Neural progenitor cell (in vitro differentiated cells): ENCODE measurements around the gene CHST8. TPM values are rescaled to one million over a fixed set of nuclear protein-coding genes. Genes with fewer than 3 reads are reported as not detected.

ENCODE experiments used
- DNase-seq: peaks from one replicate; pipeline ENCODE4 v3.0.0-alpha.2; 2016; ENCODE audit warnings: low spot score
- H2AFZ ChIP-seq: fragments of 200-600 bp; sonication (generic); replicated peaks from 2 replicates; pipeline ENCODE4 v1.6.1; 2016; ENCODE audit warnings: antibody characterized with exemption
- H3F3A ChIP-seq: fragments of 200-600 bp; sonication (generic); 2 replicates; pipeline ENCODE4 v1.6.1; 2016; ENCODE audit warnings: antibody characterized with exemption, low read depth
- H3K27ac ChIP-seq: fragments of 200-600 bp; sonication (generic); 2 replicates; pipeline ENCODE4 v1.5.1; 2016; ENCODE audit warnings: mild to moderate bottlenecking
- H3K27me3 ChIP-seq: fragments of 200-600 bp; sonication (generic); 2 replicates; pipeline ENCODE4 v1.6.1; 2016; ENCODE audit warnings: mild to moderate bottlenecking, moderate library complexity
- H3K36me3 ChIP-seq: fragments of 200-600 bp; sonication (generic); 2 replicates; pipeline ENCODE4 v1.5.1; 2016
- H3K4me1 ChIP-seq: fragments of 200-600 bp; sonication (generic); 2 replicates; pipeline ENCODE4 v1.6.1; 2016; ENCODE audit warnings: mixed run types
- H3K4me2 ChIP-seq: fragments of 200-600 bp; sonication (generic); 2 replicates; pipeline ENCODE4 v1.6.1; 2016
- H3K4me3 ChIP-seq: fragments of 200-600 bp; sonication (generic); 2 replicates; pipeline ENCODE4 v1.5.1; 2016
- H3K79me2 ChIP-seq: fragments of 200-600 bp; sonication (generic); 2 replicates; pipeline ENCODE4 v1.6.1; 2016; ENCODE audit warnings: low read depth
- H3K9ac ChIP-seq: fragments of 200-600 bp; sonication (generic); 2 replicates; pipeline ENCODE4 v1.6.1; 2016
- H3K9me3 ChIP-seq: fragments of 200-600 bp; sonication (generic); 2 replicates; pipeline ENCODE4 v1.5.1; 2016; ENCODE audit warnings: low read depth
- H4K20me1 ChIP-seq: fragments of 200-600 bp; sonication (generic); 2 replicates; pipeline ENCODE4 v1.6.1; 2016; ENCODE audit warnings: low read depth
- H3K27ac Mint-ChIP-seq: 3 replicates; pipeline ENCODE4 v1.8.0; 2021; ENCODE audit warnings: mixed read lengths
- H3K27me3 Mint-ChIP-seq: 2 replicates; pipeline ENCODE4 v1.8.0; 2022; ENCODE audit warnings: low read depth, mild to moderate bottlenecking, inconsistent platforms, moderate library complexity, mixed read lengths; ENCODE audit not compliant: insufficient read depth
- H3K36me3 Mint-ChIP-seq: 3 replicates; pipeline ENCODE4 v1.8.0; 2021; ENCODE audit warnings: mixed read lengths
- H3K4me1 Mint-ChIP-seq: 3 replicates; pipeline ENCODE4 v1.8.0; 2021; ENCODE audit warnings: mixed read lengths
- H3K4me3 Mint-ChIP-seq: 3 replicates; pipeline ENCODE4 v1.8.0; 2021; ENCODE audit warnings: mild to moderate bottlenecking, moderate library complexity, mixed read lengths
- H3K9me3 Mint-ChIP-seq: 3 replicates; pipeline ENCODE4 v1.8.0; 2020; ENCODE audit warnings: mixed read lengths
- CTCF ChIP-seq: fragments of 200-600 bp; sonication (generic); IDR thresholded peaks from 2 replicates; pipeline ENCODE4 v1.5.1; 2017; ENCODE audit warnings: antibody characterized with exemption, mild to moderate bottlenecking
- EZH2 ChIP-seq: fragments of 200-600 bp; sonication (generic); IDR thresholded peaks from 2 replicates; pipeline ENCODE4 v1.6.1; 2017; ENCODE audit warnings: antibody characterized with exemption, mild to moderate bottlenecking, moderate library complexity
- EZH2phosphoT487 ChIP-seq: fragments of 200-600 bp; sonication (generic); IDR thresholded peaks from 2 replicates; pipeline ENCODE4 v1.6.1; 2017; ENCODE audit warnings: antibody characterized with exemption
- total RNA-seq: library from RNA; depleted of rRNA; stranded (reverse); fragments of >200 nt; gene quantifications from 2 replicates; pipeline ENCODE4 v1.2.3, GENCODE V29; 2015; ENCODE audit warnings: low replicate concordance

The CHST8 gene
- total RNA-seq, 1 donor from 2014 or later: 0.92 TPM

DNA sequence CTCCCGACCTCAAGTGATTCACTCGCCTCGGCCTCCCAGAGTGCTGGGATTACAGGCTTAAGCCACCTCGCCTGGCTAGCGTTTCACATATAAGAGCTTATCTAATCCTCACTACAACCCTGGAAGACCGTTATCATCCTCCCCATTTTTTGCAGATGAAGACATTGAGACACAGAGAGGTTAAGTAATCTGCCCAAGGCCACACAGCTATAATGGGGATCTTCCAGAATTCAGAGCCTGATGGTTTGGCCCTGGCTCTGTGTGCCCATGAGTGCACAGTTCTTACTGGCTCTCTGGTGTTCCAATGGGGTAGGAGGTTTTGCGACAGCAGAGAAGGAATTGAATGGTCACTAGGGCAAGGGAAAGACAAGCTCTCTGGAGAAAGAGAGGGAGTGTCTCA, 158.1 kb downstream of the CHST8 start:
- no peak overlapping the region for H2AFZ ChIP-seq
- H3K4me1 Mint-ChIP-seq: peaks cover 13% of the 10 kb centered on the region
- peaks cover 5% of the 10 kb centered on the region for H3K9me3 Mint-ChIP-seq
- H3K4me3 Mint-ChIP-seq: no peak overlapping the region
- H3K9ac ChIP-seq: no peak overlapping the region
- H3K79me2 ChIP-seq: no peaks in the 10 kb centered on the region
- H3K27me3 Mint-ChIP-seq: peaks cover 24% of the 10 kb centered on the region
- no peak overlapping the region for H3K27ac Mint-ChIP-seq
- no peak for DNase-seq
- no peak overlapping the region for H3K27ac ChIP-seq
- H3K4me2 ChIP-seq: no peak overlapping the region
- H3K4me1 ChIP-seq: no peaks in the 10 kb centered on the region
- H3K27me3 ChIP-seq: peaks cover 25% of the 10 kb centered on the region
- H3K9me3 ChIP-seq: no peaks in the 10 kb centered on the region
- no peaks in the 10 kb centered on the region for H3K36me3 Mint-ChIP-seq
- TF ChIP-seq EZH2: no peak
- TF ChIP-seq CTCF: no peak
- no peak for TF ChIP-seq EZH2phosphoT487
- no peaks in the 10 kb centered on the region for H3F3A ChIP-seq
- H3K36me3 ChIP-seq: no peaks in the 10 kb centered on the region
- H4K20me1 ChIP-seq: no peaks in the 10 kb centered on the region
- H3K4me3 ChIP-seq: no peak overlapping the region

DNA sequence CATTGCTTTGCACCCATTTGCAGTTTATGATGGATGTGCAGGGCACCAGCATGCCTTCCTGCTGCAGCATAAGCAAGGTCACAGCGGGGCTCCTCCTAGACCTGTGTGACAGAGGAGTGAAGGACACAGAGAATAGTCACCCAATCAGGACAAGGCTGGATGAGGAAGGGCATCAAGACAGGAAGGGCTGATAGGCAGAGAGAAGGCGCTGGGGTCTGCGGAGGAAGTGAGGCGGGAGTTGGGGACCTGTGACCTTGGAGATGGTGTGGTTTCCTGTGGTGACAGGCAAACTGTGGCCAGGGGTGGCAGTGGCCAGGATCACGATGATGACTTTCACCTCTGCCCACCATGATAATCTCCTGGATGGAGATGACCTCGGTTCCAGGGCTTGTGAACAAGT, 158.5 kb downstream of the CHST8 start:
- no peaks in the 10 kb centered on the region for H4K20me1 ChIP-seq
- peaks cover 13% of the 10 kb centered on the region for H3K4me1 Mint-ChIP-seq
- H3K79me2 ChIP-seq: no peaks in the 10 kb centered on the region
- no peaks in the 10 kb centered on the region for H3K4me1 ChIP-seq
- peaks cover 24% of the 10 kb centered on the region for H3K27me3 Mint-ChIP-seq
- H3F3A ChIP-seq: no peaks in the 10 kb centered on the region
- no peak for DNase-seq
- H3K4me3 ChIP-seq: no peak overlapping the region
- H3K27me3 ChIP-seq: peaks cover 25% of the 10 kb centered on the region
- no peak overlapping the region for H3K27ac Mint-ChIP-seq
- no peak overlapping the region for H3K4me3 Mint-ChIP-seq
- no peaks in the 10 kb centered on the region for H3K36me3 Mint-ChIP-seq
- no peak overlapping the region for H3K27ac ChIP-seq
- H3K9ac ChIP-seq: no peak overlapping the region
- H2AFZ ChIP-seq: no peak overlapping the region
- H3K36me3 ChIP-seq: no peaks in the 10 kb centered on the region
- H3K9me3 ChIP-seq: no peaks in the 10 kb centered on the region
- no peak overlapping the region for H3K4me2 ChIP-seq
- no peak for TF ChIP-seq EZH2
- TF ChIP-seq EZH2phosphoT487: no peak
- no peak for TF ChIP-seq CTCF
- peaks cover 5% of the 10 kb centered on the region for H3K9me3 Mint-ChIP-seq

DNA sequence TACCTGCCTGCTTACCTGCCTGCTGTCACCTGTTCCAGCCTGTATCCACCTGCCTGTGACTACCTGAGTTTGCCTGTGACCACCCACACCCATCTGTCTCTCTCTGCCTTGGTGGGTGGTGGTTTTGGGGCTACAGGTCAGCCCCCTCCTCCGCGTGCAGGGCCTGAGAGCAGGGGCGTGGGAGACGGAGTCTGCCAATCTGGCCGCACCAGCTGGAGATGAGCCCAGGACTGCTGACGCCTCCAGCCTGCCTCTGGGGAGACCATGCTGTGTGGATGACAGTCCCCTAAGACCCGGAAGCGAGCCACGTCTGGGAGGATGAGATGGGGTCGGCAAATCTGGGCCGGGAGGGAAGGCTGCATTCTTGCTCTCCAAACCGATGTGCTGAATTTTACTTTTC, 159.0 kb downstream of the CHST8 start:
- peaks cover 5% of the 10 kb centered on the region for H3K9me3 Mint-ChIP-seq
- TF ChIP-seq EZH2phosphoT487: no peak
- no peak for TF ChIP-seq EZH2
- no peak for TF ChIP-seq CTCF
- Histone ChIP-seq H4K20me1 (no peaks in the 10 kb centered on the region), H3F3A (no peaks in the 10 kb centered on the region), H3K4me1 (no peaks in the 10 kb centered on the region), H3K27me3 (peaks cover 25% of the 10 kb centered on the region), H3K27ac (no peak overlapping the region), H3K4me3 (no peak overlapping the region), H3K9me3 (no peaks in the 10 kb centered on the region), H3K36me3 (no peaks in the 10 kb centered on the region), H3K9ac (no peak overlapping the region), H3K4me2 (no peak overlapping the region), H2AFZ (no peak overlapping the region), H3K79me2 (no peaks in the 10 kb centered on the region)
- peaks cover 13% of the 10 kb centered on the region for H3K4me1 Mint-ChIP-seq
- no peak for DNase-seq
- no peak overlapping the region for H3K27ac Mint-ChIP-seq
- H3K27me3 Mint-ChIP-seq: peaks cover 24% of the 10 kb centered on the region
- no peaks in the 10 kb centered on the region for H3K36me3 Mint-ChIP-seq
- peak overlapping the region; percentile 27 for H3K4me3 Mint-ChIP-seq
